H4 (cell line): ENCODE results near the gene CSNK2A2. TPM values are rescaled to one million over a fixed set of nuclear protein-coding genes. Genes with fewer than 3 reads are reported as not detected.

Experiments used
- DNase-seq: peaks from one replicate; pipeline ENCODE4 v3.0.0-alpha.2; 2015; ENCODE audit warnings: low spot score
- total RNA-seq: library from RNA; depleted of rRNA; stranded (reverse); fragments of >200 nt; shearing (Covaris generic); gene quantifications from 2 replicates; pipeline ENCODE4 v1.2.3, GENCODE V29; 2014

CSNK2A2 gene
- total RNA-seq, 1 experiment from 2014 or later, result 26.6 TPM

- no peak for DNase-seq
These were observed 59.1 kb downstream of the CSNK2A2 start for GRCh38 chr16:58138852-58139251.

DNA sequence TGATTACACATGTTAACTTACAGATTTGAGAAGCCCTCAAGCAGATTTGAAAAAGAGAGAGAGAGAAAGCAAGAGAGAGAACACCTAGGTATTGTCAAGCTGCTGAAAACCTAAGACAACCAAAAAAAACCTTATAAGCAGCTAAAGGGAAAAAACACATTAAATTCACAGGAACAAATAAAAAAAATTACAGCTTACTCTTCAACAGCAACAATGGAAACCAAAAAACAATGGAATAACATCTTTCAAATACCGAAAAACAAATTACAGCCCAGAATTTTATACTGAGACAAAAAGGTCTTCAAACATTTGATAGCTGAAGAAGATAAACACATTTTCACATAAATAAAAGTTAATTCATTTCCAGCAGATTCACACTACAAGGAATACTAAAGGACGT is 60.3 kb downstream of the CSNK2A2 start:
- no peak for DNase-seq

DNA sequence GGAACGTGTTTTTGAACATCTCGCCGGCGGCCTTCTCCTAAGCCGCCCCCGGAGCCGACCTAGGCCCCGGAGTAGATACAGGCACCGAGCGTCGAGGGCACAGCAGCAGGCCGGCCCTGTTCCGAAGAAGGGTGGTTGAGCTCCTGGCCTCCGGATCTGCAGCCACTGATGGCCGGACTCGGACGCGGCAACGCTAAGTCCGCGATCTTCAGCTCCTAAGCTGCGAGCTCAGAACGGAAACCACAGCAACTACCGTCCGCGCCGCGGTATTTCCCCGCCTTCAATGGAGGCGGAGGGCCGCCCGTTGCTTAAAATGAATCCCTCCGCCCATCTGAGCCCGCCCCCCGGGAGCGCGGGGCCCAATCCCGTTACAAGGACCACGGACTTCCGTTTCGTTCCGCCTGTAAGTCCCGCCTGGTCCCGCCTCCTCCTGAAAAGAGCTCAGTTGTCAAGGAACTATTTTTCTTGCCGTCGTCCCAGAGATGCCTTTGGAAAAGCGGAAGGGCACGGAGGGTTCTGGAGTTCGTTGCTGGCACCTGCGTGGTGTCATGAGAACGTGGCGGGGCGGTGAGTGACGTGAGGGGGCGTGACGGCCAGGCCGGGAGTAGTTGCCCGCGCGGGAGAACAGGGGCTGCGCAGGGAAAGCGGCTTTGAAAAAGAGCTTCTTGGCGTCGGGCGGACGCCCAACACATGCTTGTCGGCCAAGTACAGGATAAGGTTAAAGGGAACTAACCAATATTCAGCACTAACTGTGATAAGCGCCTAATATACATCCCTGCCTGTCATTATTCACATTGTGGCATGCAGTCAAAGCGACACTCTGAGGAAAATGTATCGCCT is 68.6 kb downstream of the CSNK2A2 start, which contains the start of gene CFAP20:
Gene CFAP20, minus strand, starts transcription at position 285 of the 840 bp plus-strand sequence. Its CDS starts 266 bp downstream, at position 19.
- peak; percentile 99 for DNase-seq

DNA sequence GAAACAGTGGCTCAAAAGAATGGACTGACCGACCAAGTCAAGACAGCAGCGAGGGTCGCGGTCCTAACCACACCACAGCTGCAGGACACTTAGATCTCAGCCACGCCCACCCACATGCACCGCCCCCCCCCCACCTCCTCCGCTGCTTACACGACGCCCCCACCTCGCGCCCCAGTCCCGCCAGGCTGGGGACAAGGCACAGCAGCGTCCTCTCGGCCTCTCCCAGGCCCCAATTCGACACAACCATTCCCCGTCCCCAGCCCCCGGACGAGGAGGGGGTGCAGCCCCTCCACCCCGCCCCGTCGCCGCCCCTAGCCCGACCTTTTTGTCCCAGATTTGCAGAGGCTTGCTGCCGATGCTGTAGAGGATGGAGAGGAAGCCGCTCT is 69.2 kb downstream of the CSNK2A2 start:
- DNase-seq, result no peak

- DNase-seq, result no peak
These were observed 69.7 kb downstream of the CSNK2A2 start for GRCh38 chr16:58128181-58128631.

DNA sequence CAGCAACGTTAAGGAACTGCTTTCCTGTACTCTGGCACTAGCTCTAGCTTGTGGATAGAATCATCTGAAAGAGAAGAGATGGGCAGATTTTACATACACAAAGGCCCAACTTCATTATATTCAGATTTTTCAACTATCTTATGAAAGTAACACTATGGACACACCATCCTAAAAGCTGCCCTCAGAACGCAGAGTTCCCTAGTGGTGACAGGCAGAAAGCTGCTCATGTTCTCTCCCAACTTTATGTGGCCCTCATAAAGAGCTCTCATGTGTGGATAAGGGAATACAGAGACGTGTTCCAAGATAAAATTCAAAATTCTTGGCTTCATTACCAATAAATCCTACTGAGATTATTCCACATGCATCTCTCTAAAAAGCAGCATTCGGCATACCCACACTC is 70.3 kb downstream of the CSNK2A2 start:
- no peak for DNase-seq

GRCh38 chr16:58127033-58127556 is 70.8 kb downstream of the CSNK2A2 start:
- DNase-seq, result no peak

- no peak for DNase-seq
These were observed 71.4 kb downstream of the CSNK2A2 start for GRCh38 chr16:58126451-58126961.

- no peak for DNase-seq
These were observed 72.0 kb downstream of the CSNK2A2 start for GRCh38 chr16:58125781-58126335.

DNA sequence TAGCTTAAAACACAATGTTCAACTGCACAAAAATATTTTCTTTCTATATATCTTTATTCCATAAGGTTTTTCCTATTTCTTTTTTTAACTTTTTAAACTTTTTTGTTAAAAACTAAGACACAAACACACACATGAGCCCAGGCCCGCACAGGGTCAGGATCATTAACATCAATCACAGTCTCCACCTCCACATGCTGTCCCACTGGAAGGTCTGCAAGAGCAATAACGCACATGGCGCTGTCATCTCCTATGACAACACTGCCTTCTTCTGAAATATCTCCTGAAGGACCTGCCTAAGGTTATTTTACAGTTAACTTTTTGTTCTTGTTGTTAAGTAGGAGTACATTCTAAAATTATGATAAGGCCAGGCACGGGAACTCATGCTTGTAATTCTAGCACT is 72.9 kb downstream of the CSNK2A2 start:
- no peak for DNase-seq

GRCh38 chr16:58124601-58124915 is 73.3 kb downstream of the CSNK2A2 start:
- DNase-seq, result no peak

GRCh38 chr16:58123896-58124600 is 73.9 kb downstream of the CSNK2A2 start:
- DNase-seq, result no peak

DNA sequence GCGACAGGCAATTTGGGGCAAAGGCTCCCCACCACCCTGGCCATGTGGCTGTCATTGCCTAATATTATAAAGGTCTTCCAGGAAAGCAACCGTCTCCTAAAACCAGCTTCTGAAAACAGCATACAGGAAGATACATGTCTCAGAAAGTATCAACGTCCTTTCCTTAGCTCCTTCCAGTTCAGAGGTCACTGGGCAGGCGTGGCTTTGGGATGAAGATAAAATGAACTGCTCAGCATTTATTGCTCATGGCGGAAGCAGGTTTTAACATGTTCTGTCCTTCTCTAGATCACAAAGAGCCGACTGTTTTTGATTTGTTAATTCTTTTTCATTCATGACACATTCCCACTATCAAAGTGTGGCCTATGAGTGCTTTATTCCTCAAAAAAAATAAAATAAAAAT is 76.8 kb downstream of the CSNK2A2 start:
- DNase-seq, result no peak

DNA sequence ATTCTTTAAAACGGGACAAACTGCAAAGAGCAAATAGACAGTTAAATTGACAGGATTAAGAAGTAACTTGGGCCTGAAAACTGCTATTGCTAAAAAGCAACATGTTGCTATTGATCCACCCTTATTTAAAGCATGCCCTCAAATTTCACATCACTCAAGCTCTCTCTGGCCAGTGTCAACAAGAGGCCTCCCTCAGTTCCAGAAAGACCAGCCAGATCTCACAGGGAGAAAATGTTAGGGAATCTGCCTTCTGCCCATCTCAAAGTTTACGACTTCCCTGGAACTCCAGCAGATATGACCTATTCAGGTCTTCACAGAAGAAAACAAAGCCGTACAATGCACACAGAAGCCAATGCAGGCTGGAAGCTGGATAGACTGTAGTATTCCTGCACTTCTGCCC is 77.7 kb downstream of the CSNK2A2 start:
- no peak for DNase-seq

DNA sequence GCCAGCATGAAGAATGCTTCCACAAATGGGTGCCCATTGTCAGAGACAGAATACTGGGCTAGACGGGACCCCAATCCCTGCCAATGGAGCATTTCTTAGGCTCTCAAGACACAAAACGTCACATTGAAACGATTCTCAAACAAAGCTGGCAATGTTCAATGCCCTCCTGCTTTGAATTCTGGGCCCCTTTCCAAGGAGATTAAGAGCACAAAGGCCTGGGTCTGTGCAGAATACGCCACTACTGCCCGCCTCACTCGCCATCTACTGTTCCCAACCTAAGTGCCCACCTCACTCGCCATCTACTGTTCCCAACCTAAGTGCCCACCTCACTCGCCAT is 78.4 kb downstream of the CSNK2A2 start:
- no peak for DNase-seq

DNA sequence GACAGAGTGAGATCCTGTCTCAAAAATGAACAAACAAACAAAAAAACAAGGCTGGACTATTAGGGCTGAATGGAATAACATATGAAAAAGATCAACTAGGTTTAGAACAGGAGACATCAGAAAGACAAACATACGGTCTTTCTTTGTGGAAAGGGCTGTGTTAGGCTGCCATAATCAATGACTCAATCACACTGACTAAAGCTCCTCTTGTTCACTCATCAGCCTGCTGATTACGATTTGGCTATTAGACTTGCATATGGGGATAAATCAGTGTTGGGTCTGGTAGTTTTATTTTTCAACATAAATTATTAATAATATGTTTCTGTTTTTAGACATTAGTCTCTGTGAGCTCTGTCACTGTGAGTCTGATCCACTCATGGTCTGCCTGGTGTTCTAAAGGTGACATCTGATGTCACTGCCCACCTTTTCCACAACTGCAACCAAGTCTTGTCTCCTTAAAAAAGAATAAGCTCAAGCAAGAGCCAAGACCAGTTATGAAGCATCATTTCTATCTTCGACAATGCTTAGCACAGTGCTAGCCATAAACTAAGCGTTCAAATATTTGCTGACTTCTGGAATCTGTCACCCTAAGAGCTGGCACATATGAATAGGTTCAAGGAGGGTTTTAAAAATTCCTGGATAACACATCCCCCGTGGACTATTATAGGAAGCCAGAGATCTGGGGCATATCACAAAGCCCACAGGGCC is 79.0 kb downstream of the CSNK2A2 start:
- no peak for DNase-seq

DNA sequence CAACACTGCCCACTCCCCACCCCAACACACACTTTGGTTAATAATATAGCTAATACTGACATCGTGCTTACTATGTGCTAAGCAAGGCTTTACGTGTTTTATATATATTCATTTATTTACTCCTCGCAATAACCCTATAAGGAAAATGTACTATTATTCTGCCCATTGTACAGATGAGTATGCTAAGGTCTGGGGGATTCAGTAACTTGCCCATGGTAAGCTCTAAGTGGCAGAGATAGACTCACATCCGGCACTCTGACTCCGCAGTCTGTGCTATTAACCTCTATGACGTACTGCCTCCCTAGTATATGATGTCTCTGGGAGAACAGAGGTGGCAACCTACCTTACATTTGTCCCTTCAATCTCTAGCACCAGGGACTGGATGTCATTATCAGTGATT is 81.4 kb downstream of the CSNK2A2 start:
- no peak for DNase-seq

GRCh38 chr16:58116081-58116480 is 81.8 kb downstream of the CSNK2A2 start:
- no peak for DNase-seq

DNA sequence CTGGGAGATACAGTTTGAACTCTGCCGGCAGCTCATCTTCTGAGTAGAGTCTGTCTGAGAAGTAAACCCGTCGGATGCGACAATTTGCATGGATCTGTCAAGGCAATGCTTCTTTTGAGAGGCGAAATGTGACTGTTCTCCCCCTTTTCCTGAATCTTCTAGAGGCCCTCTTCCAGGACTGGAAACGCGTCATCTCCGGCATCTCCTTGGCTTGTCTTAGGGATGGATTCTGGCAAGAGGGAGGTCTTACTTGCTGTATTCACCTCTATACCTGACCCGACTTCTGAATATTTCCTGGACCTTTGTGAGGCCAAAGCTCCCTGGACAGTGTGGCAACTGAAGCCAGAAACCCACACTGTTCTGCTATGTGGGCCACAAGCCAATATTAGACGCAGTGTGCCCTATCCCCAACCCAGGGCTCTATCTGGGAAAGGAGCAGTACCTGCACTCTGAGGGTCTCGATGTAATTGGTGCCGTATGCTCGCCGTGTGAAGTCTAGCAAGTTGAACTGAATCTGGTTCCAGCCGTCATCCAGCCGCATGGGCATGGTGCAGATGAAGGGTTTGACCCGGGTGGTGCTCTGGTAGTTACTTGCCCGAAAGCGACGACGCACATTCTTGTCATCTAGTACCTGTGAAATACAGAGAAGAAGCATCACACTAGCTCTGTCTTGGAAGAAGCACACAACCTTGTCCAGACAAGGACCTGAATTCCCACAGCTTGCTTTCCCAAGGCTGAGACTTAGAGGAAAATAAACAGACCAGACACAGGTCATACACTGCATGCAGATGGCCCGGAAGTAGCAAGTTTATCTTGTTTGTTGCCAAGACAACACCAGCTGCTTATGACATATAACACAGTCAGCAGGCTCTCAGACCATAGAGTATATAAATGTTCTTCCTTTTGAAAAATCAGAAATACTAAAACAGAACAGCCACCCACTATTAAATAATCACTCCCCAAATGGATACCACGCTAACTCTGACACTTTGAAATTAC is 82.8 kb downstream of the CSNK2A2 start:
- DNase-seq, result no peak

DNA sequence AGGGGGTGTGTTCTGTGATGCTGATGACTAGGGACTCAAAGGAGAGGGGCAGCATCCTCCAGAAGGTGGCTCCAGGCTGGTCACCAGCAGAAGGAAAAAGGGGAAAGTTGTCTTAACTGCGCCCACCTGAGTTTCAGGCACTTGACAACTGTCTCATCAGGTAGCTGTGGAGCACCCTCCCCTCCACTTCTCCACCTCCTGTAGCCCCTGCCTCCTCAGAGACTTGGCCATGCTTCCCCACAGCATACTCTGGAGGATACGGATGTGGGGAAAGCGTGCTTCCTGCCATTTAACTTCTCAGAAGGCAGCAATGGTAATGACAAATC is 86.6 kb downstream of the CSNK2A2 start:
- DNase-seq, result no peak
